H9 (cell line): ENCODE measurements around the gene CRIP2. TPM values are rescaled to one million over a fixed set of nuclear protein-coding genes. Genes with fewer than 3 reads are reported as not detected.
A peak's percentile ranks its signal among the peaks of the same experiment; 100 is the strongest.

ENCODE experiments used
- DNase-seq: peaks from one replicate; pipeline ENCODE4 v3.0.0-alpha.2; 2017
- H2AFZ ChIP-seq: one replicate; pipeline ENCODE4 v1.6.1; 2013; ENCODE audit warnings: mild to moderate bottlenecking, low read length, control low read depth, moderate library complexity
- H2AK5ac ChIP-seq: 2 replicates; pipeline ENCODE4 v1.6.1; 2013; ENCODE audit warnings: low read length, control low read depth, mixed read lengths; ENCODE audit not compliant: insufficient read length
- H2BK120ac ChIP-seq: one replicate; pipeline ENCODE4 v1.6.1; 2013; ENCODE audit warnings: low read depth, mild to moderate bottlenecking, low read length, control low read depth, inconsistent platforms; ENCODE audit not compliant: poor library complexity, severe bottlenecking
- H2BK12ac ChIP-seq: 2 replicates; pipeline ENCODE4 v1.6.1; 2013; ENCODE audit warnings: low read length, control low read depth, mixed read lengths, low read depth; ENCODE audit not compliant: insufficient read length
- H2BK15ac ChIP-seq: 2 replicates; pipeline ENCODE4 v1.6.1; 2013; ENCODE audit warnings: low read depth, low read length, control low read depth
- H2BK20ac ChIP-seq: one replicate; pipeline ENCODE4 v1.6.1; 2013; ENCODE audit warnings: low read depth, mild to moderate bottlenecking, low read length, control low read depth, inconsistent platforms; ENCODE audit not compliant: poor library complexity, severe bottlenecking
- H2BK5ac ChIP-seq: 2 replicates; pipeline ENCODE4 v1.6.1; 2013; ENCODE audit warnings: low read length, control low read depth, mixed read lengths; ENCODE audit not compliant: insufficient read length
- H3K14ac ChIP-seq: 2 replicates; pipeline ENCODE4 v1.6.1; 2013; ENCODE audit warnings: low read length, control low read depth; ENCODE audit not compliant: insufficient read depth
- H3K18ac ChIP-seq: 2 replicates; pipeline ENCODE4 v1.6.1; 2013; ENCODE audit warnings: low read depth, mild to moderate bottlenecking, mixed read lengths, low read length, control low read depth; ENCODE audit not compliant: insufficient read length
- H3K23ac ChIP-seq: 2 replicates; pipeline ENCODE4 v1.6.1; 2013; ENCODE audit warnings: low read length, control low read depth, mixed read lengths, low read depth; ENCODE audit not compliant: insufficient read length
- H3K23me2 ChIP-seq: 2 replicates; pipeline ENCODE4 v1.6.1; 2013; ENCODE audit warnings: low read depth, mild to moderate bottlenecking, mixed read lengths, low read length, control low read depth; ENCODE audit not compliant: insufficient read length, poor library complexity, severe bottlenecking
- H3K27ac ChIP-seq: 2 replicates; pipeline ENCODE4 v1.5.1; 2013; ENCODE audit warnings: low read length, control low read depth, mixed read lengths, low read depth; ENCODE audit not compliant: insufficient read length
- H3K27me3 ChIP-seq: 2 replicates; pipeline ENCODE4 v1.6.1; 2013; ENCODE audit warnings: low read length, control low read depth, inconsistent platforms; ENCODE audit not compliant: insufficient read depth
- H3K4ac ChIP-seq: 2 replicates; pipeline ENCODE4 v1.6.1; 2013; ENCODE audit warnings: low read depth, mild to moderate bottlenecking, control low read depth, inconsistent platforms, low read length, moderate library complexity
- H3K4me1 ChIP-seq: 2 replicates; pipeline ENCODE4 v1.6.1; 2013; ENCODE audit warnings: low read length, control low read depth, inconsistent platforms; ENCODE audit not compliant: insufficient read depth
- H3K4me2 ChIP-seq: 2 replicates; pipeline ENCODE4 v1.6.1; 2013; ENCODE audit warnings: low read length, control low read depth, mixed read lengths; ENCODE audit not compliant: insufficient read length, insufficient read depth
- H3K56ac ChIP-seq: 2 replicates; pipeline ENCODE4 v1.6.1; 2013; ENCODE audit warnings: low read depth, mild to moderate bottlenecking, mixed read lengths, low read length, control low read depth; ENCODE audit not compliant: insufficient read length
- H3K79me1 ChIP-seq: 2 replicates; pipeline ENCODE4 v1.6.1; 2013; ENCODE audit warnings: low read depth, mild to moderate bottlenecking, moderate library complexity, low read length, control low read depth, inconsistent platforms; ENCODE audit not compliant: insufficient read depth, poor library complexity, severe bottlenecking
- H3K79me2 ChIP-seq: 2 replicates; pipeline ENCODE4 v1.6.1; 2013; ENCODE audit warnings: low read length, control low read depth, inconsistent platforms; ENCODE audit not compliant: insufficient read depth
- H3K9ac ChIP-seq: 2 replicates; pipeline ENCODE4 v1.6.1; 2013; ENCODE audit warnings: low read length, control low read depth, mixed read lengths; ENCODE audit not compliant: insufficient read length; ENCODE audit errors: extremely low read depth
- H3K9me3 ChIP-seq: one replicate; pipeline ENCODE4 v1.6.1; 2013; ENCODE audit warnings: low read depth, low read length, inconsistent platforms; ENCODE audit not compliant: control insufficient read depth
- H3T11ph ChIP-seq: one replicate; pipeline ENCODE4 v1.6.1; 2013; ENCODE audit warnings: mild to moderate bottlenecking, low read length, control low read depth, inconsistent platforms
- H4K20me1 ChIP-seq: one replicate; pipeline ENCODE4 v1.6.1; 2013; ENCODE audit not compliant: control insufficient read depth, insufficient read length, insufficient read depth
- H4K5ac ChIP-seq: 2 replicates; pipeline ENCODE4 v1.6.1; 2013; ENCODE audit warnings: low read depth, mild to moderate bottlenecking, mixed read lengths, low read length, control low read depth; ENCODE audit not compliant: insufficient read length
- H4K8ac ChIP-seq: replicated peaks from 2 replicates; pipeline ENCODE4 v1.6.1; 2013; ENCODE audit warnings: low read length, control low read depth, mixed read lengths, low read depth; ENCODE audit not compliant: insufficient read length
- H4K91ac ChIP-seq: 2 replicates; pipeline ENCODE4 v1.6.1; 2013; ENCODE audit warnings: low read depth, mild to moderate bottlenecking, moderate library complexity, mixed read lengths, low read length, control low read depth; ENCODE audit not compliant: insufficient read length
- H3K27ac Mint-ChIP-seq, 3 experiments: 2 replicates in 2 of 3; 3 replicates in 1 of 3; pipeline ENCODE4 v1.8.0; 2020 to 2021; ENCODE audit warnings: mixed read lengths in 3 of 3, mild to moderate bottlenecking in 1 of 3, moderate library complexity in 1 of 3
- H3K27me3 Mint-ChIP-seq: 2 replicates; pipeline ENCODE4 v1.8.0; 2021; ENCODE audit warnings: low read depth, mild to moderate bottlenecking, moderate library complexity, mixed read lengths
- H3K36me3 Mint-ChIP-seq, 3 experiments: 2 replicates in 2 of 3; 3 replicates in 1 of 3; pipeline ENCODE4 v1.8.0; 2020 to 2021; ENCODE audit warnings: low read depth in 3 of 3, mixed read lengths in 3 of 3; ENCODE audit not compliant: insufficient read depth in 1 of 3
- H3K4me1 Mint-ChIP-seq, 2 experiments: 2 replicates each; pipeline ENCODE4 v1.8.0; 2020; ENCODE audit warnings: mixed read lengths in 2 of 2
- H3K4me3 Mint-ChIP-seq, 2 experiments: 2 replicates in 1 of 2; 3 replicates in 1 of 2; pipeline ENCODE4 v1.8.0; 2020 to 2021; ENCODE audit warnings: mild to moderate bottlenecking in 2 of 2, mixed read lengths in 2 of 2, moderate library complexity in 1 of 2
- H3K9me3 Mint-ChIP-seq, 2 experiments: 2 replicates in 1 of 2; 3 replicates in 1 of 2; pipeline ENCODE4 v1.8.0; 2020; ENCODE audit warnings: mild to moderate bottlenecking in 2 of 2, mixed read lengths in 2 of 2, moderate library complexity in 1 of 2
- CTCF ChIP-seq: fragments of 200-600 bp; sonication (generic); conservative IDR thresholded peaks from 3 replicates; pipeline ENCODE4 v1.8.0; 2021; ENCODE audit warnings: antibody characterized with exemption, mild to moderate bottlenecking
- WGBS: extraction: QIAGEN DNeasy Blood & Tissue Kit; methylation state at CpG from one replicate; pipeline ENCODE4 v1.1.7; 2013; ENCODE audit warnings: missing lambda C conversion rate, low lambda C conversion rate, mixed read lengths; ENCODE audit not compliant: insufficient read length; ENCODE audit errors: extremely low coverage; 5-methylcytosine and 5-hydroxymethylcytosine counted together
- total RNA-seq: library from RNA; stranded (reverse); gene quantifications from 2 replicates; pipeline ENCODE4 v1.2.1, GENCODE V29; 2021

Gene CRIP2
- total RNA-seq, 1 experiment from 2014 or later = 5.7 TPM

- peaks cover 34% of the 10 kb centered on the region; the same call in 1 of the 2 replicates for H3K79me2 ChIP-seq
- no peaks in the 10 kb centered on the region for H4K20me1 ChIP-seq
- no peak overlapping the region for H2AFZ ChIP-seq
- Mint-ChIP-seq H3K4me1 (peaks cover 13 to 14% of the 10 kb centered on the region in 2 experiments), H3K27me3 (no peaks in the 10 kb centered on the region; the same call in 1 of the 2 replicates), H3K4me3 (no peak overlapping the region), H3K36me3 (peaks cover 16 to 36% (median 25%) of the 10 kb centered on the region in 3 experiments; a peak in 6 of 7 replicates), H3K9me3 (no peaks in the 10 kb centered on the region), H3K27ac (peak overlapping the region; percentile 57 to 77 (median 61); a peak in 4 of 7 replicates)
- no peak overlapping the region for H4K8ac ChIP-seq
- no CpG with 5 or more reads among the region's 17 CpGs for WGBS
- no peak overlapping the region for H3K9ac ChIP-seq
- H3K79me1 ChIP-seq = peaks cover 14% of the 10 kb centered on the region
- H3K4me1 ChIP-seq = no peaks in the 10 kb centered on the region
- H3K23ac ChIP-seq = no peak overlapping the region
- no peaks in the 10 kb centered on the region for H3K9me3 ChIP-seq
- H4K5ac ChIP-seq = no peak overlapping the region
- no peak overlapping the region for H3K4me2 ChIP-seq
- no peak overlapping the region for H3K18ac ChIP-seq
- H2BK120ac ChIP-seq = no peak overlapping the region
- no peak overlapping the region for H3T11ph ChIP-seq
- H2BK15ac ChIP-seq = no peak overlapping the region
- no peak overlapping the region for H4K91ac ChIP-seq
- no peak overlapping the region for H3K4ac ChIP-seq
- no peaks in the 10 kb centered on the region for H3K23me2 ChIP-seq
- no peak overlapping the region for H3K14ac ChIP-seq
- no peak overlapping the region for H2AK5ac ChIP-seq
- H3K27me3 ChIP-seq = no peaks in the 10 kb centered on the region
- no peak overlapping the region for H2BK12ac ChIP-seq
- no peak overlapping the region for H3K56ac ChIP-seq
- no peak for TF ChIP-seq CTCF
- H3K27ac ChIP-seq = no peak overlapping the region
- no peak for DNase-seq
- H2BK20ac ChIP-seq = no peak overlapping the region
- no peak overlapping the region for H2BK5ac ChIP-seq
These were observed 41.4 kb upstream of the CRIP2 start for GRCh38 chr14:105433161-105433605.
